ENCODE data around the gene RETREG1.

RETREG1 gene

GRCh38 chr5:16616536-16617273 lies at the start of gene RETREG1:
Gene RETREG1 (minus strand): TSS chr5:16616997. CDS start chr5:16616971, 26 bp downstream.
- Histone ChIP-seq H3K27me3 (ENCODE audit: control insufficient read depth in 1 of 2, insufficient read depth in 2 of 2, low read length in 2 of 2) (no peaks in the 10 kb centered on the region), H3K4me3 (ENCODE audit: low read depth in 1 of 2, low read length in 2 of 2) (peak within 1 kb of the TSS; percentile 72 to 78), H3K36me3 (ENCODE audit: control insufficient read depth in 1 of 2, insufficient read depth in 2 of 2, low read length in 2 of 2) (no peaks in the 10 kb centered on the region), H3K27ac (ENCODE audit: low read depth, low read length) (no peak within 1 kb of the TSS), H3K9ac (ENCODE audit: low read depth in 1 of 2, low read length in 2 of 2) (peak within 1 kb of the TSS; percentile 61 to 76), H3K9me3 (ENCODE audit: control insufficient read depth in 1 of 2, low read length in 2 of 2) (no peaks in the 10 kb centered on the region), H3K4me1 (ENCODE audit: control insufficient read depth in 1 of 2, insufficient read depth in 2 of 2, low read length in 2 of 2) (peaks cover 7 to 10% of the 10 kb centered on the region in 2 donors)

- H3K27ac ChIP-seq (ENCODE audit: low read depth, low read length), result no peak overlapping the region
- peaks cover 30 to 63% of the 10 kb centered on the region in 2 donors for H3K36me3 ChIP-seq (ENCODE audit: control insufficient read depth in 1 of 2, insufficient read depth in 2 of 2, low read length in 2 of 2)
- no peaks in the 10 kb centered on the region for H3K4me1 ChIP-seq (ENCODE audit: control insufficient read depth in 1 of 2, insufficient read depth in 2 of 2, low read length in 2 of 2)
- no peak overlapping the region for H3K9ac ChIP-seq (ENCODE audit: low read depth in 1 of 2, low read length in 2 of 2)
- H3K9me3 ChIP-seq (ENCODE audit: control insufficient read depth in 1 of 2, low read length in 2 of 2), result no peaks in the 10 kb centered on the region
- no peak overlapping the region for H3K4me3 ChIP-seq (ENCODE audit: low read depth in 1 of 2, low read length in 2 of 2)
- H3K27me3 ChIP-seq (ENCODE audit: control insufficient read depth in 1 of 2, insufficient read depth in 2 of 2, low read length in 2 of 2), result no peaks in the 10 kb centered on the region
Observed at GRCh38 chr5:16666130-16666882, 49.5 kb upstream of the RETREG1 start.

GRCh38 chr5:16665601-16666000 lies 48.8 kb upstream of the RETREG1 start:
- Histone ChIP-seq H3K36me3 (ENCODE audit: control insufficient read depth in 1 of 2, insufficient read depth in 2 of 2, low read length in 2 of 2) (peaks cover 26 to 56% of the 10 kb centered on the region in 2 donors), H3K27ac (ENCODE audit: low read depth, low read length) (no peak overlapping the region), H3K27me3 (ENCODE audit: control insufficient read depth in 1 of 2, insufficient read depth in 2 of 2, low read length in 2 of 2) (no peaks in the 10 kb centered on the region), H3K9ac (ENCODE audit: low read depth in 1 of 2, low read length in 2 of 2) (no peak overlapping the region), H3K4me1 (ENCODE audit: control insufficient read depth in 1 of 2, insufficient read depth in 2 of 2, low read length in 2 of 2) (no peaks in the 10 kb centered on the region), H3K4me3 (ENCODE audit: low read depth in 1 of 2, low read length in 2 of 2) (no peak overlapping the region), H3K9me3 (ENCODE audit: control insufficient read depth in 1 of 2, low read length in 2 of 2) (no peaks in the 10 kb centered on the region)

- Histone ChIP-seq H3K9ac (ENCODE audit: low read depth in 1 of 2, low read length in 2 of 2) (no peak overlapping the region), H3K27me3 (ENCODE audit: control insufficient read depth in 1 of 2, insufficient read depth in 2 of 2, low read length in 2 of 2) (no peaks in the 10 kb centered on the region), H3K36me3 (ENCODE audit: control insufficient read depth in 1 of 2, insufficient read depth in 2 of 2, low read length in 2 of 2) (peaks cover 22 to 51% of the 10 kb centered on the region in 2 donors), H3K4me1 (ENCODE audit: control insufficient read depth in 1 of 2, insufficient read depth in 2 of 2, low read length in 2 of 2) (no peaks in the 10 kb centered on the region), H3K27ac (ENCODE audit: low read depth, low read length) (no peak overlapping the region), H3K9me3 (ENCODE audit: control insufficient read depth in 1 of 2, low read length in 2 of 2) (no peaks in the 10 kb centered on the region), H3K4me3 (ENCODE audit: low read depth in 1 of 2, low read length in 2 of 2) (no peak overlapping the region)
Observed at GRCh38 chr5:16664368-16664767, 47.6 kb upstream of the RETREG1 start.

GRCh38 chr5:16663840-16664239 lies 47.0 kb upstream of the RETREG1 start:
- H3K27ac ChIP-seq (ENCODE audit: low read depth, low read length), result no peak overlapping the region
- no peaks in the 10 kb centered on the region for H3K27me3 ChIP-seq (ENCODE audit: control insufficient read depth in 1 of 2, insufficient read depth in 2 of 2, low read length in 2 of 2)
- H3K4me1 ChIP-seq (ENCODE audit: control insufficient read depth in 1 of 2, insufficient read depth in 2 of 2, low read length in 2 of 2), result no peaks in the 10 kb centered on the region
- H3K9ac ChIP-seq (ENCODE audit: low read depth in 1 of 2, low read length in 2 of 2), result no peak overlapping the region
- peaks cover 21 to 49% of the 10 kb centered on the region in 2 donors for H3K36me3 ChIP-seq (ENCODE audit: control insufficient read depth in 1 of 2, insufficient read depth in 2 of 2, low read length in 2 of 2)
- H3K9me3 ChIP-seq (ENCODE audit: control insufficient read depth in 1 of 2, low read length in 2 of 2), result no peaks in the 10 kb centered on the region
- no peak overlapping the region for H3K4me3 ChIP-seq (ENCODE audit: low read depth in 1 of 2, low read length in 2 of 2)

- H3K27ac ChIP-seq (ENCODE audit: low read depth, low read length), result no peak overlapping the region
- H3K4me3 ChIP-seq (ENCODE audit: low read depth in 1 of 2, low read length in 2 of 2), result no peak overlapping the region
- H3K9ac ChIP-seq (ENCODE audit: low read depth in 1 of 2, low read length in 2 of 2), result no peak overlapping the region
- H3K36me3 ChIP-seq (ENCODE audit: control insufficient read depth in 1 of 2, insufficient read depth in 2 of 2, low read length in 2 of 2), result peaks cover 5 to 30% of the 10 kb centered on the region in 2 donors
- no peaks in the 10 kb centered on the region for H3K4me1 ChIP-seq (ENCODE audit: control insufficient read depth in 1 of 2, insufficient read depth in 2 of 2, low read length in 2 of 2)
- H3K9me3 ChIP-seq (ENCODE audit: control insufficient read depth in 1 of 2, low read length in 2 of 2), result no peaks in the 10 kb centered on the region
- no peaks in the 10 kb centered on the region for H3K27me3 ChIP-seq (ENCODE audit: control insufficient read depth in 1 of 2, insufficient read depth in 2 of 2, low read length in 2 of 2)
Observed at GRCh38 chr5:16661713-16662112, 44.9 kb upstream of the RETREG1 start.

- no peak overlapping the region for H3K27ac ChIP-seq (ENCODE audit: low read depth, low read length)
- H3K36me3 ChIP-seq (ENCODE audit: control insufficient read depth in 1 of 2, insufficient read depth in 2 of 2, low read length in 2 of 2), result peaks cover 5 to 23% of the 10 kb centered on the region in 2 donors
- H3K9ac ChIP-seq (ENCODE audit: low read depth in 1 of 2, low read length in 2 of 2), result no peak overlapping the region
- H3K27me3 ChIP-seq (ENCODE audit: control insufficient read depth in 1 of 2, insufficient read depth in 2 of 2, low read length in 2 of 2), result no peaks in the 10 kb centered on the region
- no peaks in the 10 kb centered on the region for H3K9me3 ChIP-seq (ENCODE audit: control insufficient read depth in 1 of 2, low read length in 2 of 2)
- no peak overlapping the region for H3K4me3 ChIP-seq (ENCODE audit: low read depth in 1 of 2, low read length in 2 of 2)
- no peaks in the 10 kb centered on the region for H3K4me1 ChIP-seq (ENCODE audit: control insufficient read depth in 1 of 2, insufficient read depth in 2 of 2, low read length in 2 of 2)
Observed at GRCh38 chr5:16660982-16661381, 44.2 kb upstream of the RETREG1 start.

- Histone ChIP-seq H3K9me3 (ENCODE audit: control insufficient read depth in 1 of 2, low read length in 2 of 2) (no peaks in the 10 kb centered on the region), H3K4me3 (ENCODE audit: low read depth in 1 of 2, low read length in 2 of 2) (no peak overlapping the region), H3K27ac (ENCODE audit: low read depth, low read length) (no peak overlapping the region), H3K9ac (ENCODE audit: low read depth in 1 of 2, low read length in 2 of 2) (no peak overlapping the region), H3K27me3 (ENCODE audit: control insufficient read depth in 1 of 2, insufficient read depth in 2 of 2, low read length in 2 of 2) (no peaks in the 10 kb centered on the region), H3K4me1 (ENCODE audit: control insufficient read depth in 1 of 2, insufficient read depth in 2 of 2, low read length in 2 of 2) (no peaks in the 10 kb centered on the region), H3K36me3 (ENCODE audit: control insufficient read depth in 1 of 2, insufficient read depth in 2 of 2, low read length in 2 of 2) (peaks cover 5 to 10% of the 10 kb centered on the region in 2 donors)
Observed at GRCh38 chr5:16659536-16659935, 42.7 kb upstream of the RETREG1 start.

- no peak overlapping the region for H3K4me3 ChIP-seq (ENCODE audit: low read depth in 1 of 2, low read length in 2 of 2)
Observed at GRCh38 chr5:16656561-16657191, 39.9 kb upstream of the RETREG1 start.

More at GRCh38 chr5:16656561-16657191, 39.9 kb upstream of the RETREG1 start:
- Histone ChIP-seq H3K4me1 (ENCODE audit: control insufficient read depth in 1 of 2, insufficient read depth in 2 of 2, low read length in 2 of 2) (no peaks in the 10 kb centered on the region), H3K9me3 (ENCODE audit: control insufficient read depth in 1 of 2, low read length in 2 of 2) (no peaks in the 10 kb centered on the region), H3K9ac (ENCODE audit: low read depth in 1 of 2, low read length in 2 of 2) (no peak overlapping the region), H3K27me3 (ENCODE audit: control insufficient read depth in 1 of 2, insufficient read depth in 2 of 2, low read length in 2 of 2) (no peaks in the 10 kb centered on the region), H3K27ac (ENCODE audit: low read depth, low read length) (no peak overlapping the region), H3K36me3 (ENCODE audit: control insufficient read depth in 1 of 2, insufficient read depth in 2 of 2, low read length in 2 of 2) (no peaks in the 10 kb centered on the region)

Measured in duodenal mucosa (tissue), 2 donors.